IMR-90 (cell line): ENCODE measurements around the gene CAVIN4. TPM values are rescaled to one million over a fixed set of nuclear protein-coding genes. Genes with fewer than 3 reads are reported as not detected.

Experiments used
- ATAC-seq: fragments of 200-7000 bp; cut with Tn5 transposase; 2 replicates; pipeline ENCODE4 v1.9.1; 2020; ENCODE audit warnings: low read depth, mild to moderate bottlenecking, moderate library complexity
- BruUV-seq: library from RNA; stranded (reverse); fragments of 400-500 nt; replicated peaks from 2 replicates; lab custom pipeline; 2021; lab: Mats Ljungman, UMichigan
- CTCF ChIA-PET: fragments of 300-600 bp; formaldehyde crosslinking; extraction: SDS; loops from one replicate; lab custom pipeline; 2021; ENCODE audit warnings: antibody characterized with exemption; lab: Yijun Ruan, JAX
- POLR2A ChIA-PET: fragments of 300-600 bp; sonication (Branson Sonifier 250); formaldehyde crosslinking; loops from one replicate; lab custom pipeline; 2022; ENCODE audit warnings: antibody characterized with exemption; ENCODE audit not compliant: unreplicated experiment; lab: Charles Lee
- DNase-seq: peaks from one replicate; pipeline ENCODE4 v3.0.0; 2013
- H2AFZ ChIP-seq: replicated peaks from 2 replicates; pipeline ENCODE3; 2013; ENCODE audit warnings: low read length, mild to moderate bottlenecking; ENCODE audit not compliant: poor library complexity
- H2AK5ac ChIP-seq: 2 replicates; pipeline ENCODE4 v1.6.1; 2013; ENCODE audit warnings: low read depth, low read length, inconsistent platforms
- H2AK9ac ChIP-seq: replicated peaks from 2 replicates; pipeline ENCODE3; 2013; ENCODE audit warnings: mild to moderate bottlenecking, low read depth, low read length, moderate library complexity; ENCODE audit not compliant: poor library complexity
- H2BK120ac ChIP-seq: 2 replicates; pipeline ENCODE4 v1.6.1; 2013; ENCODE audit warnings: low read depth, low read length, inconsistent platforms
- H2BK15ac ChIP-seq: 3 replicates; pipeline ENCODE4 v1.6.1; 2013; ENCODE audit warnings: low read depth, low read length, inconsistent platforms
- H2BK20ac ChIP-seq: 2 replicates; pipeline ENCODE4 v1.6.1; 2013; ENCODE audit warnings: low read depth, mild to moderate bottlenecking, inconsistent platforms, low read length, moderate library complexity
- H2BK5ac ChIP-seq: 2 replicates; pipeline ENCODE4 v1.6.1; 2013; ENCODE audit warnings: mild to moderate bottlenecking, low read depth, low read length, inconsistent platforms; ENCODE audit not compliant: poor library complexity, severe bottlenecking
- H3K14ac ChIP-seq: replicated peaks from 2 replicates; pipeline ENCODE4 v1.6.1; 2013; ENCODE audit warnings: low read depth, low read length, inconsistent platforms
- H3K18ac ChIP-seq: 2 replicates; pipeline ENCODE4 v1.6.1; 2013; ENCODE audit warnings: low read depth, low read length, control low read depth
- H3K23ac ChIP-seq: 2 replicates; pipeline ENCODE4 v1.6.1; 2013; ENCODE audit warnings: low read depth, low read length, inconsistent platforms
- H3K27ac ChIP-seq: 2 replicates; pipeline ENCODE4 v1.5.1; 2013; ENCODE audit warnings: mild to moderate bottlenecking, control low read depth, low read length; ENCODE audit not compliant: insufficient read depth
- H3K27me3 ChIP-seq: 2 replicates; pipeline ENCODE4 v1.6.1; 2013; ENCODE audit warnings: low read length; ENCODE audit not compliant: control insufficient read depth, insufficient read depth
- H3K36me3 ChIP-seq: 2 replicates; pipeline ENCODE4 v1.6.1; 2013; ENCODE audit warnings: low read length, mixed read lengths; ENCODE audit not compliant: control insufficient read depth, insufficient read depth
- H3K4ac ChIP-seq: 2 replicates; pipeline ENCODE4 v1.6.1; 2013; ENCODE audit warnings: low read depth, low read length, inconsistent platforms
- H3K4me1 ChIP-seq: 2 replicates; pipeline ENCODE4 v1.6.1; 2013; ENCODE audit warnings: low read length, mixed read lengths; ENCODE audit not compliant: control insufficient read depth, insufficient read depth
- H3K4me2 ChIP-seq: 2 replicates; pipeline ENCODE4 v1.6.1; 2013; ENCODE audit warnings: low read depth, mild to moderate bottlenecking, control low read depth, low read length, moderate library complexity
- H3K4me3 ChIP-seq: 2 replicates; pipeline ENCODE4 v1.5.1; 2013; ENCODE audit warnings: low read depth, mild to moderate bottlenecking, control low read depth, low read length, moderate library complexity; ENCODE audit not compliant: insufficient read depth
- H3K56ac ChIP-seq: 2 replicates; pipeline ENCODE4 v1.6.1; 2013; ENCODE audit warnings: low read length, inconsistent platforms; ENCODE audit not compliant: insufficient read depth; ENCODE audit errors: extremely low read depth
- H3K79me1 ChIP-seq, 2 experiments: 2 replicates each; pipeline ENCODE4 v1.6.1; 2013; ENCODE audit warnings: low read length in 2 of 2, inconsistent platforms in 1 of 2, low read depth in 1 of 2
- H3K9ac ChIP-seq: 2 replicates; pipeline ENCODE4 v1.6.1; 2013; ENCODE audit warnings: low read depth, low read length, control low read depth
- H3K9me1 ChIP-seq: 2 replicates; pipeline ENCODE4 v1.6.1; 2013; ENCODE audit warnings: low read length, inconsistent platforms; ENCODE audit not compliant: insufficient read depth
- H3K9me3 ChIP-seq: 2 replicates; pipeline ENCODE4 v1.6.1; 2013; ENCODE audit warnings: low read length; ENCODE audit not compliant: control insufficient read depth, insufficient read depth
- H4K20me1 ChIP-seq: 2 replicates; pipeline ENCODE4 v1.6.1; 2013; ENCODE audit warnings: low read length, inconsistent platforms; ENCODE audit not compliant: insufficient read depth
- H4K5ac ChIP-seq: 2 replicates; pipeline ENCODE4 v1.6.1; 2013; ENCODE audit warnings: mild to moderate bottlenecking, low read depth, low read length, control low read depth
- H4K8ac ChIP-seq, 2 experiments: 2 replicates each; pipeline ENCODE4 v1.6.1; 2013; ENCODE audit warnings: low read depth in 2 of 2, low read length in 2 of 2, control low read depth in 1 of 2, inconsistent platforms in 1 of 2
- H4K91ac ChIP-seq: 2 replicates; pipeline ENCODE4 v1.6.1; 2013; ENCODE audit warnings: low read depth, low read length, inconsistent platforms; ENCODE audit not compliant: insufficient read depth
- CEBPB ChIP-seq: IDR thresholded peaks from 2 replicates; pipeline ENCODE4 v1.6.1; 2012; ENCODE audit warnings: low read depth, low read length, improper control_type of control experiment
- WGBS, 2 experiments: methylation state at CpG; one replicate each; pipeline versions ENCODE4 v1.1.5 to v1.1.7; 2013; ENCODE audit warnings: missing lambda C conversion rate in 2 of 2; ENCODE audit not compliant: insufficient read length in 1 of 2; ENCODE audit errors: extremely low coverage in 2 of 2; 5-methylcytosine and 5-hydroxymethylcytosine counted together
- dilution Hi-C: fragments of 300-500 bp; cut with HindIII; formaldehyde crosslinking; loops from one replicate; pipeline ENCODE4 v1.14.3; 2018; ENCODE audit warnings: low sequenced_read_pairs; ENCODE audit not compliant: unreplicated experiment
- in situ Hi-C: fragments of 300-500 bp; cut with MboI; formaldehyde crosslinking; loops from 3 replicates; pipeline ENCODE4 v1.14.3; 2019; ENCODE audit warnings: low sequenced_read_pairs, inconsistent platforms, mixed read lengths
- intact Hi-C: fragments of 100-400 bp; cut with micrococcal nuclease; formaldehyde crosslinking; loops from 2 replicates; pipeline ENCODE4 v1.10.0; 2022
- polyA plus RNA-seq, 3 experiments: library from polyadenylated mRNA; depleted of rRNA; stranded (reverse); fragments of >200 nt; gene quantifications; 2 replicates each; pipeline ENCODE4 v1.2.3, GENCODE V29; 2012; ENCODE audit warnings: low replicate concordance in 1 of 3
- total RNA-seq: library from RNA; depleted of rRNA; stranded (reverse); fragments of >200 nt; gene quantifications from 2 replicates; pipeline ENCODE4 v1.2.3, GENCODE V29; 2012

Gene CAVIN4
- total and polyA plus RNA-seq, 2 of the 4 experiments (the other 2 are of a cell fraction): 2.2 to 2.6 TPM

GRCh38 chr9:100561256-100561655 is 16.6 kb upstream of the CAVIN4 start:
- no peaks in the 10 kb centered on the region for H3K4me1 ChIP-seq
- no peak overlapping the region for H4K91ac ChIP-seq
- no peak overlapping the region for H3K27ac ChIP-seq
- POLR2A ChIA-PET: no interaction called here
- H2BK20ac ChIP-seq: no peak overlapping the region
- H2BK15ac ChIP-seq: no peak overlapping the region
- no peaks in the 10 kb centered on the region; the same call in 1 of the 2 replicates for H4K20me1 ChIP-seq
- no peak for TF ChIP-seq CEBPB
- H2BK5ac ChIP-seq: no peak overlapping the region
- no peaks in the 10 kb centered on the region; a peak in 1 of 4 replicates for H3K79me1 ChIP-seq
- in situ Hi-C loops (no loop called here), dilution Hi-C loops (no loop called here), intact Hi-C loops (no loop called here)
- no peak overlapping the region for H3K9ac ChIP-seq
- H2AK5ac ChIP-seq: no peak overlapping the region
- H3K36me3 ChIP-seq: peaks cover 2% of the 10 kb centered on the region; the same call in 1 of the 2 replicates
- BruUV-seq: no TSS peak
- H2AK9ac ChIP-seq: no peak overlapping the region
- H3K9me3 ChIP-seq: no peaks in the 10 kb centered on the region
- no peak for ATAC-seq
- H4K8ac ChIP-seq: no peak overlapping the region
- no peak overlapping the region for H4K5ac ChIP-seq
- no peak overlapping the region for H2BK120ac ChIP-seq
- H3K23ac ChIP-seq: no peak overlapping the region
- H3K4me2 ChIP-seq: no peak overlapping the region
- H3K56ac ChIP-seq: no peak overlapping the region
- no peak overlapping the region for H3K4me3 ChIP-seq
- no peak overlapping the region for H3K18ac ChIP-seq
- DNase-seq: peak; percentile 55
- no peaks in the 10 kb centered on the region for H3K9me1 ChIP-seq
- no peak overlapping the region for H2AFZ ChIP-seq
- WGBS, 2 experiments: no CpG with 5 or more reads among the region's 3 CpGs
- H3K27me3 ChIP-seq: no peaks in the 10 kb centered on the region
- CTCF ChIA-PET: no interaction called here
- H3K14ac ChIP-seq: no peak overlapping the region
- no peak overlapping the region for H3K4ac ChIP-seq
